DOHH2 (cell line): Measurements from ENCODE around the gene PPP1R13B.

ENCODE experiments used
- H3F3A ChIP-seq: fragments of 200-600 bp; sonication (generic), shearing (Covaris generic); 2 replicates; pipeline ENCODE4 v1.6.0; 2016; ENCODE audit warnings: antibody characterized with exemption, mild to moderate bottlenecking; ENCODE audit not compliant: control insufficient read depth, insufficient read depth
- H3K27ac ChIP-seq: fragments of 200-600 bp; sonication (generic); 2 replicates; pipeline ENCODE4 v1.5.1; 2014; ENCODE audit warnings: low read depth, mild to moderate bottlenecking, low read length, moderate library complexity
- H3K27me3 ChIP-seq: fragments of 200-600 bp; sonication (generic); 2 replicates; pipeline ENCODE4 v1.6.1; 2014; ENCODE audit warnings: mild to moderate bottlenecking, low read length, mixed read lengths; ENCODE audit not compliant: control insufficient read depth
- H3K36me3 ChIP-seq: fragments of 200-600 bp; sonication (generic); 2 replicates; pipeline ENCODE4 v1.6.1; 2014; ENCODE audit warnings: mild to moderate bottlenecking, low read length, moderate library complexity, mixed read lengths; ENCODE audit not compliant: control insufficient read depth
- H3K4me1 ChIP-seq: fragments of 200-600 bp; sonication (generic); 2 replicates; pipeline ENCODE4 v1.6.1; 2014; ENCODE audit warnings: mild to moderate bottlenecking, low read length, mixed read lengths; ENCODE audit not compliant: control insufficient read depth
- H3K4me2 ChIP-seq: fragments of 200-600 bp; sonication (generic); 2 replicates; pipeline ENCODE4 v1.6.0; 2014; ENCODE audit warnings: mild to moderate bottlenecking, low read length, moderate library complexity
- H3K4me3 ChIP-seq: fragments of 200-600 bp; sonication (generic); 2 replicates; pipeline ENCODE4 v1.5.1; 2014; ENCODE audit warnings: mild to moderate bottlenecking, low read length, mixed read lengths
- H3K79me2 ChIP-seq: fragments of 200-600 bp; sonication (generic); 2 replicates; pipeline ENCODE4 v1.6.1; 2014; ENCODE audit warnings: mild to moderate bottlenecking, low read length, mixed read lengths; ENCODE audit not compliant: control insufficient read depth
- H3K9me2 ChIP-seq: fragments of 200-600 bp; sonication (generic); replicated peaks from 2 replicates; pipeline ENCODE4 v1.6.1; 2014; ENCODE audit warnings: mild to moderate bottlenecking, low read length, mixed read lengths; ENCODE audit not compliant: control insufficient read depth
- H3K9me3 ChIP-seq: fragments of 200-600 bp; sonication (generic); 2 replicates; pipeline ENCODE4 v1.6.1; 2014; ENCODE audit warnings: antibody characterized with exemption, low read length, mixed read lengths; ENCODE audit not compliant: control insufficient read depth, insufficient read depth
- H4K20me1 ChIP-seq: fragments of 200-600 bp; sonication (generic); 2 replicates; pipeline ENCODE4 v1.6.0; 2014; ENCODE audit warnings: low read depth, mild to moderate bottlenecking, antibody characterized with exemption, low read length, moderate library complexity; ENCODE audit not compliant: control insufficient read depth, insufficient read depth
- CTCF ChIP-seq: fragments of 200-600 bp; sonication (generic); IDR thresholded peaks from one replicate; pipeline ENCODE4 v1.5.1; 2014; ENCODE audit warnings: antibody characterized with exemption, mild to moderate bottlenecking, low read depth, low read length; ENCODE audit not compliant: poor library complexity, severe bottlenecking
- EZH2phosphoT487 ChIP-seq: fragments of 200-600 bp; sonication (generic); IDR thresholded peaks from 2 replicates; pipeline ENCODE4 v1.6.1; 2017; ENCODE audit warnings: borderline replicate concordance, mild to moderate bottlenecking, antibody characterized with exemption, low read length, moderate library complexity, mixed read lengths

Gene PPP1R13B

DNA sequence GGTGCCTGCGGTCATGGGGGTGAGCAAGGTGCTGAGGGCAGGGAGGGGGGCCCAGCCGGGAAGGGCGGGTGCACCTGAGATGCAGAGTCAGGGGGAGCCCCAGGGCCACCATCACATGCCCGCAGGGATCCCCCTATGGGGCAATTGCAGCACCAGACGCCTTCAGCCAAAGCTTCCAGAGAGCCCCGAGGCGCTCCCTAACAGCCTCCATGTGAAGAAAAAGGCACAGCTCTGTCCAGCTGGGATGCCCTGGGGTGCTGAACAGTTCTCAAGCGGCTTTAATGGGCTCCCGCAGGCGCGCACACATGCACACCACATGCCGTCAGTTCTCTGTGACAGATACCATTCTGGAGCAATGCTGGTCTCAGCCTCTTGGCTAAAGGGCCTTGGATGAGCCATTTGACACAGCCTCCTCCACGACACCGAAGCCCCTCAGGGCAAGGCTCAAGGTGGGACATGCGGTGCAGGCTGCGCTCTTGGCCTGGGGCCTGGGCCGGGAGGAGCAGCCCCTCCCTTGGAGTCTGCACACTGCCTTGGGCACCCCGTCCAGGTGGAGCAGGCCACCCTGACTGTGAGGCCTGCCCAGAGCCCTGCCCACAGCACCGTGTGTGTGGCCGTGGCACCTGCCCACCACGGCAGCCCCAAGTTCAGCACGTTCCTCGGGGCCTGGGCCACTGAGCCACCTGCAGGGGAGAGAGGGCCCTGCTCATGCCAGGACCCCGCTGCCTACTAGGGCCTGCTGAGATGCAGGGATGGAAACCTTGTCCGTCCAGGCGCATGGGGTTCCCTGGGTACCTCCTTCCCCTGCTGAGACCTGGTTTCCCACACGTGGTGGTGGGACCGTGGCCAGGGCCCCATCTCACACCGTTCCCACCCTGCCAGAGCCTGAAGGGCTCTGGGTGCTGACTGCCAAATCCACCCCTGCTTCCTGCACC, 139.8 kb downstream of the PPP1R13B start:
- H3K4me3 ChIP-seq: no peak overlapping the region
- H3F3A ChIP-seq: no peaks in the 10 kb centered on the region
- no peaks in the 10 kb centered on the region; the same call in 1 of the 2 replicates for H4K20me1 ChIP-seq
- no peak overlapping the region for H3K4me2 ChIP-seq
- no peaks in the 10 kb centered on the region for H3K27me3 ChIP-seq
- H3K4me1 ChIP-seq: peaks cover 13% of the 10 kb centered on the region
- H3K9me2 ChIP-seq: no peaks in the 10 kb centered on the region
- no peak for TF ChIP-seq CTCF
- no peak for TF ChIP-seq EZH2phosphoT487
- peaks cover 93% of the 10 kb centered on the region for H3K36me3 ChIP-seq
- no peaks in the 10 kb centered on the region for H3K9me3 ChIP-seq
- peaks cover 39% of the 10 kb centered on the region for H3K79me2 ChIP-seq
- no peak overlapping the region for H3K27ac ChIP-seq

DNA sequence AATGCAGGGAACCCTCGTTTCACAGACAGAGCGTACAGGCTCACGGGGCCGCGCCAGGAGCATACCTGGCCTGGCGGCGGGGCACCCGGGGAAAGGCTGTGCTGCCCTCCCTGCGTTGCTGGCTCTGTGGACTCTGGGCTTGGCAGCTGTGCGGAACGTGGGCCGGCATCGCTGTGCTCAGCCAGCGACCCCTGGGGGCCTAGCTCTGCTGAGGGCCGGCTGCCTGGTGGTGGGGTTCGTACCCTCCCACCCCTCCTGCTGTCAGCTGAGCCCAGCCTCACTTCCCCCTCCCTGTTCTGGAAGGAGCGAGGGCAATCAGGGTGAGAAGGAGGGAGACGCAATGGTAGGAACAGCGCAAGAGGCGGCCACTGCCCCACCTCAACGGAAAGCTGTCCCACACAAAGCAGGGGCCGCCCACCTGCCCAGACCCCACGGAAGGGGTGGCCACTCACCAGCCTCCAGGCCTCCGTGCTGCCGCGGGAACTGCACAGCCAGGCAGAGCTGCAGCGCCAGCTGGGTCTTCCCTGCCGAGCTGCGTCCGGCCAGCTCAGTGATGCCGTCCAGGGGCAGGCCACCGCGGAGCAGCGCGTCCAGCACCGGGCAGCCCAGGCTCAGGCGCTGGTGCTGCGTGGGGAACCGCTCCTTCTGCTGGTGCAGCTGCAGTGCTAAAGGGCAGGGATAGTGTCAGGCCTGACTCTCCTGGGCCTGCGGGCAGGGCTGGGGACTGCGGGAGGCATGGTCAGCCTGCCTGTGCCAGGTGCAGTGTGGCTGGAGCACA, 140.6 kb downstream of the PPP1R13B start:
- no peak overlapping the region for H3K4me3 ChIP-seq
- H3K79me2 ChIP-seq: peaks cover 31% of the 10 kb centered on the region
- H4K20me1 ChIP-seq: no peaks in the 10 kb centered on the region; the same call in 1 of the 2 replicates
- no peaks in the 10 kb centered on the region for H3K9me2 ChIP-seq
- H3K27ac ChIP-seq: no peak overlapping the region
- H3K36me3 ChIP-seq: peaks cover 92% of the 10 kb centered on the region
- no peaks in the 10 kb centered on the region for H3K27me3 ChIP-seq
- no peak for TF ChIP-seq CTCF
- TF ChIP-seq EZH2phosphoT487: no peak
- H3K4me2 ChIP-seq: no peak overlapping the region
- peaks cover 22% of the 10 kb centered on the region for H3K4me1 ChIP-seq
- no peaks in the 10 kb centered on the region for H3K9me3 ChIP-seq
- H3F3A ChIP-seq: peaks cover 3% of the 10 kb centered on the region; the same call in 1 of the 2 replicates

GRCh38 chr14:103705504-103706284, 141.7 kb downstream of the PPP1R13B start:
- no peak overlapping the region for H3K4me2 ChIP-seq
- H3K36me3 ChIP-seq: peaks cover 90% of the 10 kb centered on the region
- H3F3A ChIP-seq: peaks cover 3% of the 10 kb centered on the region; the same call in 1 of the 2 replicates
- H4K20me1 ChIP-seq: no peaks in the 10 kb centered on the region; the same call in 1 of the 2 replicates
- no peak overlapping the region for H3K4me3 ChIP-seq
- peaks cover 28% of the 10 kb centered on the region for H3K4me1 ChIP-seq
- H3K79me2 ChIP-seq: peaks cover 26% of the 10 kb centered on the region
- no peaks in the 10 kb centered on the region for H3K27me3 ChIP-seq
- no peaks in the 10 kb centered on the region for H3K9me2 ChIP-seq
- TF ChIP-seq EZH2phosphoT487: no peak
- TF ChIP-seq CTCF: no peak
- H3K9me3 ChIP-seq: no peaks in the 10 kb centered on the region
- H3K27ac ChIP-seq: no peak overlapping the region
